Subcutaneous adipose tissue (tissue), 4 donors: ENCODE measurements around the gene ESYT3. TPM values are rescaled to one million over a fixed set of nuclear protein-coding genes. Genes with fewer than 3 reads are reported as not detected.

ENCODE experiments used
- CTCF ChIP-seq: fragments of 450-650 bp; IDR thresholded peaks from one replicate; pipeline ENCODE4 v1.5.1; 2016; ENCODE audit warnings: low read depth, mild to moderate bottlenecking, control low read depth, antibody characterized with exemption, moderate library complexity
- total RNA-seq, 4 donors: library from RNA; depleted of rRNA; stranded (reverse); fragments of >200 nt; gene quantifications; one replicate each; pipeline ENCODE4 v1.1.0, GENCODE V29; 2016

The ESYT3 gene
- total RNA-seq, 4 donors from 2014 or later: 0.17 to 0.44 TPM; not detected in 2

GRCh38 chr3:138492980-138493675, 58.7 kb downstream of the ESYT3 start:
- TF ChIP-seq CTCF: no peak

- TF ChIP-seq CTCF: no peak
Measured at GRCh38 chr3:138493804-138494606, 59.6 kb downstream of the ESYT3 start.

- no peak for TF ChIP-seq CTCF
Measured at GRCh38 chr3:138494607-138494929, 60.2 kb downstream of the ESYT3 start.

- no peak for TF ChIP-seq CTCF
Measured at GRCh38 chr3:138496436-138496835, 62.0 kb downstream of the ESYT3 start.

- TF ChIP-seq CTCF: no peak
Measured at GRCh38 chr3:138497021-138497420, 62.6 kb downstream of the ESYT3 start.

GRCh38 chr3:138497851-138498250, 63.4 kb downstream of the ESYT3 start:
- TF ChIP-seq CTCF: no peak

- no peak for TF ChIP-seq CTCF
Measured at GRCh38 chr3:138498991-138499390, 64.6 kb downstream of the ESYT3 start.
